Lung microvascular endothelial cell (primary cell): ENCODE data around the gene TNFAIP8L1. TPM values are rescaled to one million over a fixed set of nuclear protein-coding genes. Genes with fewer than 3 reads are reported as not detected.
"Not testable (repeated sequence)": the region's sequence is repeated elsewhere in the genome, so short reads cannot be mapped to it uniquely, and the experiment has no call there.

Experiments used
- DNase-seq, 2 donors: peaks; one replicate each; pipeline versions ENCODE4 v3.0.0 to v3.0.0-alpha.2; 2010; ENCODE audit warnings: low read depth in 2 of 2
- total RNA-seq: library from RNA; depleted of rRNA; stranded (reverse); fragments of >200 nt; gene quantifications from 2 replicates; pipeline ENCODE4 v1.2.1, GENCODE V29; 2014

Gene TNFAIP8L1
- total RNA-seq, 1 donor from 2014 or later: 69.4 TPM

DNA sequence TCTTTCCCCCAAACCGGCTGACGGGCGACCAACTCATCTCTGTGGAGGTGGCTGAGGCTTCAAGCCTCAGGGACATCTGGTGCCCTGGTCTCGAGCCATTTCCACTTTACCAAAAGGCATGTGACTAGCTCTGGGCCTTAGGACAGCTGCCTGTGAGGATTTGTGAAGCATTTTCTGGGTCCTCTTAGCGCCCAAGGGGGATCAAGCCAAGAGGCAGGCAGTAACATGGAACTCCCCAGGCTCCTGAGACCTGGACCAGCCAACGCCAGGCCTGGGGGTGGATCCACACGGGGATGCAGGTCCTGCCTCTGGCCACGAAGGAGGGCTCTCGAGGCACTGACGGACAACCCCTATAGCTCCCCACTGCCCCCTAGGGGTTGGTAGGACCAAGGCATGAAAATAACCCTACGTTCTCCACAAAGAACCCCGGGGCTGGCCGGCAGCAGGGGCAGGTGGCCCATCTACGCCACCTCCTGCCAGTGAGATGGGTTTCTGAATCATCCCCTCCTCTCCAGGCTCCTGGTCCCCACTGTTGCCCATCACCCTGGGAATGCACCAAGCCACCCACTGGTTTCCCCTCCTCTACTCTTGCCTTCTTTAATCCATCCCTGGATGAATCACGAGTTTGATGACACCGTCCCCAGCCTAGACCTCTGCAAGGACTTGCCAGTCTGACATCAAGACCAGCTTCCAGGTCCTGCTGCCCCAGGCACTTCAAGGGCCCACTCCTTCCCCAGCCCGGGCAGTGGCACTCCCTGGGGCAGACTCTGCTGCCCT lies 37.8 kb downstream of the TNFAIP8L1 start:
- peak; percentile 61 to 71 for DNase-seq

DNA sequence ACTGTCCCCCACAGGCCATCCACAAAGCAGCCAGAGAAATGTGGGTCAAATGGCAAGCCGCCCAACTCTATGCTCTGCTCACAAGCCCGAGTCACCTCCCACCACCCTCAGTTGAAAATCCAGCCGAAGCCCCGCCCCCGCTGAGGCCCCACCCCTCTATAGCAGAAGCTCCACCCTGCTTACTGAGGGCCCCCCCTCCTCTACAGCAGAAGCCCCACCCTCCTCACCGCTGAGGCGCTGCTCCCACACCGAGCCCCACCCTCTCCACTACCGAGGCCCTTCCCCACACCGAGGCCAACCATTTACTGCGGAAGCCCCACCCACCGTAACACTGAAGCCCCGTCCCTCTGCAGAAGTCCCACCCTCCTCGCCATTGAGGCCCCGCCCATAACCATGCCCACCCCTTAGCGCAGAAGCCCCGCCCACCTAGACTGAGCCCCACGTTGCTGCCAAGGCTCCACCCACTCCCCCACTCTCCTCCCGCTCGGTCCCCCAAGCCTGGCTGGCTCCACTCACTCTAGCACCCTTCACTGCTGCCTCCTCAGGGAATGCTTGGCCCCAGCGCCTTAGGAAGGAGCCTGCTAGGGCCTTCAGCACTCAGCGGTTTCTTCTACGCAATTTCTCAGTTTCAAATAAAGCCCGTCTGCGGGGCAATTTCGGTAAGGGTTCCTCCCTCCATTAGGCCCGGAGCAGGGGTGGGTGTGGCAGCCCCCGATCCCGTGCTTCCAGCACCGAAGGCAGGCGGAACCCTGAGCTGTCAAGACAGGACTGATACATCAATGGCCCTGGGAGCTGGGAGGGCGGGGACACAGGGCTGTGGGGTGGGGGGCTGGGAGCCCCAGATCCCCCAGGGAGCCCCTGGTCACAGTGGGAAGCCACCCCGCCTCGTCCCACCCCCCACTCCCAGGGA lies 39.8 kb downstream of the TNFAIP8L1 start:
- peak; percentile 16 to 53 for DNase-seq

DNA sequence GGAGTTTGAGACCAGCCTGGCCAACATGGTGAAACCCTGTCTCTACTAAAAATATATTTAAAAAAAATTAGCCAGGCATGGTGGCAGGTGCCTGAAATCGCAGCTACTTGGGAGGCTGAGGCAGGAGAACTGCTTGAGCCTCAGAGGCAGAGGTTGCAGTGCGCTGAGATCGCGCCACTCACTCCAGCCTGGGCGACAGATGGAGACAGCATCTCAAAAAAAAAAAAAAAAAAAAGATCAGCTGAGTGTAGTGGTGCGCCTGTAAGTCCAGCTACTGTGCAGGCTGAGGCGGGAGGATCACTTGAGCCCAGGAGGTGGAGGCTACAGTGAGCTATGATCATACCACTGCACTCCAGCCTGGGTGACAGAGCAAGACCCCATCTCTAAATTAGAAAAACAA lies 40.7 kb downstream of the TNFAIP8L1 start:
- DNase-seq: not testable (repeated sequence)

DNA sequence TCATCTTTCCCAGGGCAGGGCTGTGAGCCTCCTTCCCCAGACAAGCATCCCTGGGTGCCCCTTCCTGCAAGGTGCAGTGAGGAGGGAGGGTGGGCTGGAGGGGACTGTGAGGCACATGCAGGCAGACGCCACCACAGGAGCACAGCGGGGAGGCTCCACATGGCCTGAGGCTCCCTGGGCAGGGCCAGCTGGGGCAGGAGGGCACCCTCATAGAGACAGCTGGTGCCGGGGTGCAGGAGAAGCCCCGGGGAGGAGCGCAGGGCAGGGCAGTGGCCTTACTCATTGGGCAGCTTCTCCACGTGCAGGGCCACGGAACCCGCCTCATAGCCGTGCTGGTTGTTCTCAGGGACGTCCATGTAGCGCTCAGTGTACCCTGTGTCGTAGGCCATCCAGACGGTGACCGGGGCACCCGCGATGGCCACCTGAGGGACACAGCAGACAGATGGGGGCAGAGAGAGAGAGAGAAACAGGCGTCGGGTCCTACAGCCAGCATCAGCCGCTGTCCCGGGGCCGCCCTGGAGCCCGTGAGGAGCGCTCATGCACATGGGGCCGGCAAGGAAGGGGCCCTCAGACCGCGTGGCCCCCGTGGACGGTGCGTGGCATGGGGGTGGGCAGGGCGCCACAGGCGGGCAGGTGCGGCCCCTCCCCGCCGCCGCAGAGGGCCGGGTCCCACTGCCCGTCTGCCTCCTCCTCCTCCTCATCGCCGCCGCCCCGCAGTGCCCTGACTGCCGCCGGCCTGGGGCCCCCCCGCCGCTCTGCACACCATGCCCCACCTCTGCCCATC lies 43.3 kb downstream of the TNFAIP8L1 start:
- no peak for DNase-seq

DNA sequence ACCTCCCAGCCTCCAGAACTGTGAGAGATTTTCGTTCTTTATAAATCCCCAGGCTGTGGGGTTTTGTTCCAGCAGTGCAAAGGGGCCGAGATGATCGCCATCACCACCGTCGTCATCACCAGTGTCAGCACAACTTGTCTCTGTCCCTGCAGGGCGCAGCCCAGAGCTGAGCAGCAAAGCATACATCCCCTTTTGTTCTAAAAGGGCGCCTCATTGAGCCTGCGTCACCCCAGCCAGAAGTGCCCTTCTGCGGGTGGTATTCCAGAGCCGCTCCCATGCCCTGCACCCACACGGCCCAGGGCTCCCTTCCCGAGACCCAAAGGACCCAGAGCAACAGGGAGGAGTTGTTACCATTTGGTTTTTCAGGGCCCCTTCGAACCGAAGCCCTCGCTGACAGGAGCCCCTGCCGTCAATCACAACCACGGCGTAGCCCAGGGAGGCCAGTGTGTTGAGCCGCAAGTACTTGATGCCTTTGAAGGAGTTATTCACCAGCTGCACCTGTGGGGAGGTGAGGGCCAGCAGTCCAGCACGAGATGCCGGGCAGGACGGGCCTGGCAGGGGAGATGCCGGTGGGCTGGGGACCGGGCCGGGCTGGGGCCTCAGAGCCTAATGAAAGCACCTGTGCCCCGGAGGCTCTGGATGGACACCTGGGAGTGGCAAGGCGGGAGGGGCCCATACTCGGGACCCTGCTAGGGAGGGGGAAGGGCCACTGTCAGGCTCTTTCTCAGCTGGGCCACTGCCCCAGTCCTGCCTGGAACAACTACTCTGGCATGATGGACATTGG lies 45.2 kb downstream of the TNFAIP8L1 start:
- DNase-seq: no peak

DNA sequence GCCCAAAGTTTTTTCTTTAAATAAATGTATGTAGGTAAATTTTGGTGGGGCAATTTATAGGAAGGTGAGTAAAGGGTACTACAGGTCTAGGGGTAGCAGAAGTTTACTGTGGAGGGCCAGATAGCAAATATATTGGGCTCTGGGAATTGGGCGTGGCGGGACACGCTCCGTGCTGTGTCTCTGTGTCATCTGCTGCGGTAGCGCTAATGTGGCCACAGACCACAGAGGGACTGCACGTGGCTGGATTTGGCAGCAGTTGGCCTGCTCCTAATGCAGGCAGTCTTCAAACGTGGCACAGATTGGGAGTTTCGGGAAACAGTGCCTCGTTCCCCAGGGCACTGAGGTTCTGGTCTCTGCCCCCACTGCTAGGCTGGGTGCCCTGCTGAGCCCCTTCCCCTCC lies 47.4 kb downstream of the TNFAIP8L1 start:
- no peak for DNase-seq

DNA sequence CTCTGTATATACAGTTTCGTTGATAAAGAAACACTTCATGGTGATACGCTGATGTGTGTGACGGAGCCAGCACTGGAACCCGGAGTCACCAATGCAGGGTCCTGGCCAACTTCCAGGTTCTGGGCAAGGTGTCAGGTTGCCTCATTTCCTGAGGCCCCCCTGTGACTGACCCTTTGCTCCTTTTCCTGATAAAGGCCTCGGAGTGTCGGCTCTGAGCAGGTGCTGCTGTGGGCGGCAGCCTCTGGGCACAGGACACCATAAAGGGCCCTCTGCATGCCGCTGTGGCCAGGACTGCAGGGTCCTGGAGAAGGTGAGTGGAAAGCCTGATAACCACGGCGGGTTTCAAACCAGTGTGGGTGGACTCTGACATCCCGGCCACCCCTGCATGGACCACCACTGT lies 48.1 kb downstream of the TNFAIP8L1 start:
- DNase-seq: peak in 1 of 2 donors; percentile 60

DNA sequence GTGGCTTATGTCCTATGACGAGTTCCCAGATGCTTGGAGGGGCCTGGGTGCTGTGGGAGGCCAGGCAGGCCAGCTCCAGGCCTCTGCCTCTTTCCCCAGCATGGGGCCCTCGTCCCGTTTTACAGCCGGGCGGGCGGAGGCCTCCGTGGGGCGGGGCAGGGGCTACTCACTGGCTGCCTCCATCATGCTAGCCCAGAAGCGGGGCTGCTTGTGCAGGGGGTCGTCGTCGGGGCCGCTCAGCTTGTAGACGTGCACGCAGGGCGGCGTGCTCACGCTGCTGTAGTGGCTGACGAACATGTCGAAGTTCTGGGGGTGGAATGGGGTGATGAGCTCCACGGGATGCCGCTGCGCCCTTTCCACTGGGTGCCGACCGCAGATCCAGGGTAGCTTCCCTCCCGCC lies 49.3 kb downstream of the TNFAIP8L1 start:
- DNase-seq: no peak

DNA sequence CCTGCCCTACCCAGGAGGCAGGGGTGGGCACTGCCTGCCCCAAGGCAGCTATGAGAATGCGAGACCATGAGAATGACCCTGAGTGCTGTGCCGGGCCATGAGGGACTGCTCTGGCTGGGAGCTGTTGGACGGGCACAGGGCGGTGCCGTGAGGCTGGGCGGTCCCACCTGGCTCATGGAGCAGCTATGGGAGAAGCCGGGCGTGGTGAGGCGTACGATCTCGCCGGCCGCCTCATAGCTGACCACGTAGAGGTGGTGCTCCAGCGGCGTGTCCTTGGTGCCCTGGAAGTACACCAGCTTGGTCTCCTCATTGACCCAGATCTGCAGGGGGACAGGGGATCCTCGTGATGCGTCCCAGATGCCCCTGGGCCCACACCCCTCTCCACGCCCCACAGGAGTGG lies 50.1 kb downstream of the TNFAIP8L1 start:
- DNase-seq: no peak

DNA sequence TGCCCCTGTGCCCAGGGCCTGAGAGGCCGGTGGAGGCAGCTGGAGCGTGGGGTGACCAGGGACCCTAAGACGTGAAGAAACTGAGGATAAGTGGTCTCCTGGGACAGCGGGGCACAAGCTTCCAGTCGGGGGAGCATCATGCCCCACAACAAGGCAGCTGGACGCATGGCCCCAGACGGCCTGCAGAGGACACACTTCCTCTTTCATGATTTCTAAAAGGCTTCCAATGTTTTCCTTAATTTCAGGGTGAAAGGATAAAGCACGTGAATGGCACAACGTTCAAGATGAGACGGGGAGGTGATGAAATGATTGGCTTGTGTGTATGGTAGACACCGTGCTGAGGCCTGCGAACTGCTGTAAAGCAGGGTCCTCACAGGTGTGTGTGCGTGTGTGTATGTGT lies 51.0 kb downstream of the TNFAIP8L1 start:
- DNase-seq: no peak

DNA sequence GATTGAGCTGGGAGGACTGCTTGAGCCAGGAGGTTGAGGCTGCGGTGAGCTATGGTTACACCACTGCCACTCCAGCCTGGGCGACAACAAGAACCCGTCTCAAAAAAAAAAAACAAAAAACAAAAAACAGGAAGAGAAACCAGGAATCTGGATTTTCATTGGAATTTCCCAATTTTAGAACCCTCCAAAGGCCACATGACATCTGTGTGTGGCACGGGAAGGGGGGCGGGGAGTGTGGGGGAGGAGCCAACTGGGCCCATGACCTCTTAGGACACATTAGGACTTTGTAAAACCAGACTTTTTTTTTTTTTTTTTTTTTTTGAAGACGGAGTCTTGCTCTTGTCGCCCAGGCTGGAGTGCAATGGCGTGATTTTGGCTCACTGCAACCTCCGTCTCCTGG lies 52.1 kb downstream of the TNFAIP8L1 start:
- DNase-seq: no peak

DNA sequence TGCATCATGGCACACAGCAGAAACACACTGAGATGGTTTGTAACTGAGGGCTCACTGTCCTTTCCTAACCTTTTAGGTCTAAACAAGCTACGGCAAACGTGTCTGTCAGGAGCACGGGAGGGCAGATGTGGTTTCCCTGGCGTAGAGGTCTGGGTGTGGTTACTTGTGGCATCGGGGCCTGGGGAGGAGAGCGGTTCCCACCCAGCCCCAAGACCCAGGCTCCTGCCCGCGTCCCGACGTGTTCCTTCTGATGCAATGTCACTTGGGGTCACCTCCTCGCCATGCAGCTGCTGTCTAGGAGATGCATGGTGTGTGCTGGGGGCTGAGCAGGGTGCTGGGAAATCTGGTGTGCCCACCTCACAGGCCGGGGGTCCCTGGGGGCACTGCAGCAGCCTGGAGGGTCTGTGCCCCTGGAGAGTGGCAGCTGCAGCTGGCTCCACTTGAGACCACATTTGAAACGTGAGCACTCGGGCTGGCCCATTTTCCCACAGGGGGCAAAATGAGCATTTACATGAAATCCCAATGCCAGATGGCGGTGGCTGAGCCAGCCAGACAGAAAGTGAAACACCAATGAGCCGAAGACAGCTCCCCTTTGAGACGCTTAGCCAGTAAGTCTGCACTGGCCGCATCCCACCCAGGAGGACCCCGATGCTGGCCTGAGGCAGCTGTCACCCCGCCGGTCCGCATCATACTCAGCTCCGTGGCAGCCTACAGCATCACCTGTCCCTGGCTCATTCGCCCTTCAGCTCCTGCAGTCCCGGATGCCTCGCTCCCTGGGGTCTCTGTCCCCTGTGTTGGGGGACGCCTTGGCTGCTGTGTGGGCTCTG lies 53.1 kb downstream of the TNFAIP8L1 start:
- no peak for DNase-seq

DNA sequence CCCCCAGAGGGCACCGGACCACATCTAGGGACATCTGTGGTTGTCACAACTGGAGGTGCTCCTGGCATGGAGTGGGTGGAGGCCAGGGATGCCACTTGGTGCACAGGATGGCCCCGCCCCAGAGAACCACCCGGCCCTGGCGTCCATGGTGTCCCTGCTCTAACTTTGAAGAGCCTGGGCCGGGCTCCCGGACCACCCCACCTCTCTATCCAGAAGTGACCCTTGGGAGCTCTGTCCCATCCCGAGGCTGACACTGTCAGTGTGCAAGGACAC lies 53.7 kb downstream of the TNFAIP8L1 start:
- DNase-seq: no peak

DNA sequence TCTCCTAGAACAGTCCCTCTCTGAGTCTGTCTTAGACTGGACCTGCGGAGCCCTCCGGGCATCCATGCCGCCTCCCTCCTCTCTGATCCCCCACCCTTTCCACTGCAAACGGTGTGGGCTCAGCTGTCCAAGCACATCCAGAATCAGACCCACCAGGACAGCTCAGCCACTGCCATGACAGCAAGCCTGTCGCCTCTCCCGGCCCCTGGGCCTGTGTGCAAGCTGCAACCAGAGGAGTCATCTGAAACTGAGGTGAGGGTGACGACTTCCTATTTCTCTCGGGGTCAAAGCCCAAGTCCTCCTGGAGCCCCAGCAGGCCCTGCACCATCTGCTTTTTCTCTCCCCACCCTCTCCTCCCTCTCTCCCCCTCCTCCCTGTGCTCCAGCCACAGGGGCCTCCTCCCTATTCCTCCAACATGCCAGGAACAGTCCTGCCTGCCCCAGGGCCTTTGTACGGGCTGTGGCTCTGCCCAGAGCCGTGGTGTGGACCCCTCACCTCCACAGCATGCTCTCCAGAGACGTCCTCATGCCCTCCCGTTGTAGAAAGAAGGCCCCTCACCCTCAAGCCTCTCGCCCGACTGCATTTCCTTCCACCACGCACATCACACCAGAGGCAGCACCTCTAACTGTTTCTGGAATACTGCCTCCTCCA lies 54.3 kb downstream of the TNFAIP8L1 start:
- no peak for DNase-seq

DNA sequence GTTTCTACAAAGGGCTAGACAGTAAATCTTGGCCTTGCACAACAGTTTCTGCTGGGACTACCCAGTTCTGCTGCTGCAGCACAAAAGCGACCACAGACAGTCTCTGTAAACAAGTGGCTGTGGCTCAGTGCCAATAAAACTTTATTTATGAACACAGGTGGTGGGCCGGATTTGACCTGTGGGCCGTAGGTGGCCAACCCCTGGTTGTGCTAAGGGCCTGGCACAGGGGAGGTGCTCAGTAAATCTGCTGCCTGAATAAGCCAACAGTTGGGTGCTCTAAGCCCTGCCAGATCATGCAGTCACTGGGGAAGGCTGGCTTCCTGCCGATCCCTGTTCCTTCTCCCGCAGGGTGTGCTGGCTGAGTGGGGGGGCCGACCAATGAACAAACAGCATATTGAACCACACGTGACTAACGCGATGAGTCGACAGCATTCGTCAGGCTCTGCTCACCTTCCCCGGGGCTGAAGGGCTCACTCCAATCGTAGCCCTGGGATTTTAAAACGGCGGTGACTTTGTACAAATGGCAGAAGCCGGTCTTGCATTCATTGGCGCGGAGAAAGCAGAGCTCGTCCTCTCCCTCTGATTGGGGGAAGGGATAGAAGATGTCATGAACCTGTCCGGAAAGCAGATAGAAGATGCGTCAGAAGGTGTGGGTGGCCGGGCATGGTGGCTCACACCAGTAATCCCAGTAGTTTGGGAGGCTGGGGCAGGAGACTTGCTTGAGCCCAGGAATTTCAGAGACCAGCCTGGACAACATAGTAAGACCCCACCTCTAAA lies 55.1 kb downstream of the TNFAIP8L1 start:
- peak; percentile 97 to 98 for DNase-seq

DNA sequence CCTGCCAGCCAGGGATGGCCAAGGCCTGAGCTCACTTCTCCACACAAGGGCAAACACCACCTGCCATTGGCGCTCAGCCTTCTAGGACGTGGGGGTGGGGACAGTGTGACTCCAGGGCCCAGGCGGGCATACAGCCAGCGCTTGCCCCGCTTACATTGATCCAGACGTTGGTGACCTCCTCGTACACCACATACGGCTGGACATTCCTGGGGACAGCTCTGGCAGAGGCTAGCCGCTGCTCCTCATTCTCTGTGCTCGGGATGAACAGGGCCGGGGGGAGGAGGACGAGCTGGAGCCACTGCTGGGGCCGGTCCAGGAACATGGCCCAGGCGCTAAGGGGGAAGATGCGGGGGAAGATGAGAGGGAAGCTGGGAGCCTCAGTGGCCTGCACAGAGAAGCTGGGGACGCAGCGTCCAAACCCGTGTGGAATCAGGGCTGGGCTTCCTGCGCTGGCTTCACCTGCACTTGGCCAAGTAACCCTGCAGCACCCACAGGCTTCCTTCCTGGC lies 56.0 kb downstream of the TNFAIP8L1 start:
- DNase-seq: peak; percentile 21 to 52

DNA sequence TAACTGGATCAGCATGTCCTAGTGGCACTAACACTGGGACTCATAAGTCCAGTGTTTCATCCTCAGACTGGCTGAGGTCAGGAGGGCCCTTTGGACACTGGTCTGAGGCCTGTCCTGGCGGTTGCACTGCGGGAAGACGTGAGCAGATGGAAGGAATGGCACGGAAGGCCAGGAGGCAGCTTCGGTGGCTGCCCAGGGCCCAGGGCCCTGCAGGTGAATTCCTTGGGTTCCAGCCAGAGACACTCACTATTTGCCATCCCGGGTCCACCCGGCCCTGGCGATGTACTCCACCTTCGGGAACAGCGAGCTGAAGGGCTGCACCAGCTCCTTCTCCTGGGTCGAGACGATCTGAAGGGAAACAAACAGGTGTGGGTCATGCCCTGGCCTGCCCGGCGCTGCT lies 58.0 kb downstream of the TNFAIP8L1 start:
- DNase-seq: no peak

DNA sequence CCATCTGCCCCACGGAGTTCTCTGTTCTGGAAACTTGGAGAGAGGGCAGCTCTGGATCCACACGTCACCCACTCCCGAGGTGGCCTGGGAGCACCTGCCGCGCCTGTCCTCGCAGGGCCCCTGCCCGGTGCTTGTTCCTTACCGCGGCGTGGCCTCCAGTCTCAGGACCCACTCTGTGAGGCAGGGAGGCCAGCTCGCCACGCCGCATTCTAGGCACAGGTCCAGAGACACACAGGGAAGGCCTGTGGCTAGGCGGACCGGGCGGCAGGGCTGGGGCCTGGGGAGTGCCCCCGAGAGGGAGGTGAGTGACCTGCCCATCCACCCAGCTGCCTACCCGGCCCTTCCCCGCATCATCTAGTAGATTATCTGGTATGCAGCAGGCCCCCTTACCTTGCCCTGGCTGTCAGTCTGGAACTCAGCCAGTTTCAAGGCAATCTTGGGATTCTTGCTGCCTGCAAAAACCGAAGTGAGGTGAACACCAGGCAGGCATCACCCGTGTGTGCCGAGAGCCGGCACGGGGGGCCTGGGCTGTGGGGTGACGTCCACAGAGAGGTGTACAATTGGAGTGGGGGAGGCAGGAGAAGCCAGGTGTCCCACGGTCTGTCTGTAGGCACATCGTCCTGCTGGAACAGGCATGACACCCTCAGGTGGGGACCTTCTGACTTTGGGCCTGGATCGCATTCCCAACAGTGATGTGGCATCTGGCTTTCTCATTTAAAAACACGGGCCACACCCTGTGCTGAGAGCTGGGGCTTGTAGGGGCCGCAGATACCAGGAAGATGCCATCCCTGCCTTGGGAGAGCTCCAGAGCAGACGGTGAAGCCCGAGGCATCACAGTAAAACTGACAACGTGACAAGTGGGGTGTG lies 60.7 kb downstream of the TNFAIP8L1 start:
- no peak for DNase-seq
